M059J (cell line): ENCODE data around the gene CPD. TPM values are rescaled to one million over a fixed set of nuclear protein-coding genes. Genes with fewer than 3 reads are reported as not detected.
A peak's percentile ranks its signal among the peaks of the same experiment; 100 is the strongest.

Experiments
- DNase-seq: peaks from one replicate; pipeline ENCODE4 v3.0.0-alpha.2; 2012; ENCODE audit warnings: low read depth
- total RNA-seq: library from RNA; depleted of rRNA; stranded (reverse); fragments of >200 nt; shearing (Covaris generic); gene quantifications from 2 replicates; pipeline ENCODE4 v1.2.3, GENCODE V29; 2014

The CPD gene
- total RNA-seq, 1 experiment from 2014 or later = 52.3 TPM

DNA sequence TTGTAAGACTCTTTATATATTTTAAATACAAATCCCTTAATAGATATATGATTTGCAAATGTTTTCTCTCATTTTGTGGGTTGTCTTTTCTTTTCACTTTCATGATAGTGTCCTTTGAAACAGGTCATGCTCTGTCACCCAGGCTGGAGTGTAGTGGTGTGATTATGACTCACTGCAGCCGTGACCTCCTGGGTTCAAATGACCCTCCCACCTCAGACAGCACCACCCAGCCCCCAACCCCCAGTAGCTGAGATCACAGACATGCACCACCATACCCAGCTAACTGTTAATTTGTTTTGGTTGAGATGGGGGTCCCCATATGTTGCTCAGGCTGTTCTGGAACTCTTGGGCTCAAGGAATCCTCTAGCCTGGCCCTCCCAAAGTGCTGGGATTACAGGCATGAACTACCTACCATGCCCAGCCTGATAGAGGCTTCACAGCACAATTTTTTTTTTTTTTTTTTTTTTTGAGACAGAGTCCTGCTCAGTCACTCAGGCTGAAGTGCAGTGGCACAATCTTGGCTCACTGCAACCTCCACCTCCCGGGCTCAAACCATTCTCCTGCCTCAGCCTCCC is 26.4 kb upstream of the CPD start:
- peak; percentile 11 for DNase-seq

DNA sequence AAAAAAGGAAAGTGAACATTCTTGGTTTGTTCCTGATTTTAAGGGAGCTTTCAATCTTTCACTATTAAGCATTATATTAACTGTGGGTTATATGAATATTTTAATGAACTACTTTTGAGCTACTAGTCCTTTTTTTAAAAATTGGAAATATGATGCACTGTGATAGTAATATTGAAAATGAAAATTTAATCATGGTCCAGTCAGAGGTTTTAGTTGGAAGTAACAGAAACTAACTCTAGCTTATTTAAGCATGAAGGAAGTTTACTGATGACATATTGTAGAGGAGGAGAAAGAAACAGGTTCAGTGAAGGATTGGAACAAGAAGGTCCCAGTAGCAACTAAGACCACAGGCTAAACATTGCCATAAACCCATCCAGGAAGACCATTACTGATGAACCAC is 24.0 kb upstream of the CPD start:
- no peak for DNase-seq

DNA sequence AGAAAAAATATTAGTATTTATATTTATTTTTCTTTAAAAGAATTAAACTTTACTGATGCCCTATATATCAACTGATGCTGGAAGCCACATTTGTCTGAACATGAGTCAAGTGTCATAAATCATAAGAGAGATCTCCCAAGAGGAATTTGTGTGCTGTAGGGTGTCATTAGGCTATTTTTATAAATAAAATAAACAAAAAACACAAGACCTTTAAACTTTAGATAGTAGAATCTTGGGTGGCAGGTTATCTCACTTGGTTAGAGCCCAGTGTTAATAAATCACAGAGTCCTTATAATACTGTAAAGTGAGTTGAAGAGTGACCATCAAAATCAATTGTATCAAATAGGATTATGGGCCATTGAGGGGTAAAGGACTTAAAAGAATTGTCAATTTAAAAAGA is 21.3 kb upstream of the CPD start:
- DNase-seq = peak; percentile 21

DNA sequence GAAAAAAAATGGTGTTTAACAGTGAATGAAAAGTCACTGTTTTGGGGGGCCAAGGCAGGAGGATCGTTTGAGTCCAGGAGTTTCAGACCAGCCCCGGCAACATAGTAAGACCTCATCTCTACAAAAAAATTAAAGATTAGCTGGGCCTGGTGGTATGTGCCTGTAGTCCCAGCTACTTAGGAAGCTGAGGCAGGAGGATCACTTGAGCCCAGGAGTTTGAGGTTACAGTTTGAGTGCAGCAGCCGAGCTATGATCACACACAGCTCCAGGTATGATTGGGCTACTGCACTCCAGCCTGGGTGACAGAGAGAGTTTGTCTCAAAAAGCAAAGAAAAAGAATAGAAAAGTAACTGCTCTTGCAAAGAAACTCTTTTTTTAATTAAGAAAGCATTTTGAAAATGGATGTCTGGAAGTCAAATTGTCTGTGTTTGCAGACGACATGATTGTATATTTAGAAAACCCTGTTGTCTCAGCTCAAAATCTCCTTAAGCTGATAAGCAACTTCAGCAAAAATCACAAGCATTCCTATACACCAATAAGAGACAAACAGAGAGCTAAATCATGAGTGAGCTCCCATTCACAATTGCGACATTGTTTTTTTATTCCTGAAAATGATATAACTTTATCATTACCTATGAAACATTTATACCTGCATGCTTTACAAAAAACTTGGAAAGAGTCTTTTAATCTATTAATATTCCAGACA is 20.5 kb upstream of the CPD start:
- no peak for DNase-seq

DNA sequence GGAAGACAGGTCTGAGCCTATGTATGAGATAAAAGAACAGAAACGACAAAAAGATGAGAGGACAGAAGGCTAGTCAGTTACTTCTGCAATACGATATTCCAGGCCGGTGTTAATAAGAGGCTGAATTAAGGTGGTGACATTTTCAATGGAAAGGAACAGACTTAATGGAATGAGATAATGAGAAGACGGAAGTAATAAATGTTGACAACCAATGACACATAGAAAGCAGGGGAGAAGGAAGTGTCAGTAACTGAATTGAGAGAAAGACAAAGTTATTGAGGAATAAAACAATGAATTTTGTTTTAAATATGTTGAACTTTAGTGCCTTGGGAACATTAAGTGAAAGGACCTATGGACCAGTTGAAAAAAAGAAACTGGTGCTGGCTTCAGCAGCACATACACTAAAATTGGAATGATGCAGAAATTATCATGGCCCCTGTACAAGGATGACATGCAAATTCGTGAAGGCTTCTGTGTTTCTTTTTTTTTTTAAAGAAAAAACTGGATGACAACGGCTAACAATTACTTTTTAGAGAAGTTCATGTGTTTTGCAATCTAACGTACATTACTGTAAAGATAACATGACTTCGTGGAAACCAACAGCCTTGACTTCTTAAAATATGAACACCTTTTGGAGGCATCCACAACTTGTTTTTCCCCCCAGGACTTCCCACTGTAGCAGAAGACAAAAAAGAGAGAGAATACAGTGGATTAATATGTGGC is 18.5 kb upstream of the CPD start:
- no peak for DNase-seq

DNA sequence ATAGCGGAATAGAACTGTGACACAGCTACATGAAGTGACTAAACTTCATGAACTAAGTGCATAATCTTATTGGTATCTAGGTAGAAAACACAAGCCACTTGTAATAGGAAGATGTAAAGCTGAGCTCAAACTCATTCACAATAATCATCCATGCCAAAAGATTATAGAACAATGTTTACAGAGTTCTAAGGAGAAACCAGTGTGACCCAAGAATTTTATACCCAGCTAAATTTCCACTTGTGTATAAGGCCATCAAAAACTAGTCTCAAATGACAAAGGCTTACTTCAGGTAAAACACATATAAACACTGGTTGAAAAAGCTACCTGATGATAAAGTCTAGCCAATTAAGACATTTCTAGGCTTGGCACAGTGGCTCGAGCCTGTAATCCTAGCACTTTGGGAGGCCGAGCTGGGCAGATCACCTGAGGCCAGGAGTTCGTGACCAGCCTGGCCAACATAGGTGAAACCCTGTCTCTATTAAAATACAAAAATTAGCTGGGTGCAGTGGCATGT is 16.9 kb upstream of the CPD start:
- no peak for DNase-seq

DNA sequence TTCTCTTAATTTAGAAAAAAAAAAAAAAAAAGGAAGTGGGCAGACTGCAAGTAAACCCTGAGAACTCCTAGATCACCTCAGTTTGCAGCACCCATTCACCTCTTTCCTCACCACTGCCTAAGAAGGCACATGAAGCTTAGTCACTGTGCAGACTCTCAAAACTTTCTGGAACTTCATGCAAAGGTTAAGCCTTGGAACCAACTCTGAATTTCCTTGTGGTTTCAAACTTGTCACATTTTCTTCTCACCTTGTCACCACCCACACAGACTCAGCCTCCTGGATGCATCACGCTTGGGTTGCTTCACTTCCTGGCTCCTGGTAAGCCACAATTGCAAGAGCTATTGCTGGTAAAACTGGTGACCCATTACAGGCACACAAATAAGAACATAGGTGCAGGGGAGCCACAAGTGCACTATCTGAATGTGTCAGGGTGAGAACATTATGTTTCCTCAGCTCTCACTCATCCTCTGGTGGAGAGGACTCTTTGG is 15.0 kb upstream of the CPD start:
- DNase-seq = peak; percentile 92

DNA sequence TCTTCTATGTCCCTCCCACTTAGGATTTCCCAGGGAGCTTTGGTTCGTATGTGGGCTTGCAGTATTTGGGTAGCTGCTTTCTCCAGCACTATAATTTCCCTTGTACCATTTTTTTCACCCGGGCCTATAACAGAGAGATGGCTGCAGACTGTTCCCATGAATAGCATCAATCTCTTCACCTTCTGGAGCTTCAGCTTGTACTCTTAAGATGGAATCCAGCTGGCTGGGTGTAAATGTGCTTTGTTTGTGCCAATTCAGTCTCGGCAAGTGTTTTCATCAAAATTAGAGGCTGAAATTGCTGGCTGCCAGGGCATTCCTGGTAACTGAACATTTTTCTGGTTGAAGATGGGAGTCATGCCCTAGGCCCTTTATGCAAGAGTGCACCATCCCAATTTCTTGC is 12.2 kb upstream of the CPD start:
- DNase-seq = no peak

DNA sequence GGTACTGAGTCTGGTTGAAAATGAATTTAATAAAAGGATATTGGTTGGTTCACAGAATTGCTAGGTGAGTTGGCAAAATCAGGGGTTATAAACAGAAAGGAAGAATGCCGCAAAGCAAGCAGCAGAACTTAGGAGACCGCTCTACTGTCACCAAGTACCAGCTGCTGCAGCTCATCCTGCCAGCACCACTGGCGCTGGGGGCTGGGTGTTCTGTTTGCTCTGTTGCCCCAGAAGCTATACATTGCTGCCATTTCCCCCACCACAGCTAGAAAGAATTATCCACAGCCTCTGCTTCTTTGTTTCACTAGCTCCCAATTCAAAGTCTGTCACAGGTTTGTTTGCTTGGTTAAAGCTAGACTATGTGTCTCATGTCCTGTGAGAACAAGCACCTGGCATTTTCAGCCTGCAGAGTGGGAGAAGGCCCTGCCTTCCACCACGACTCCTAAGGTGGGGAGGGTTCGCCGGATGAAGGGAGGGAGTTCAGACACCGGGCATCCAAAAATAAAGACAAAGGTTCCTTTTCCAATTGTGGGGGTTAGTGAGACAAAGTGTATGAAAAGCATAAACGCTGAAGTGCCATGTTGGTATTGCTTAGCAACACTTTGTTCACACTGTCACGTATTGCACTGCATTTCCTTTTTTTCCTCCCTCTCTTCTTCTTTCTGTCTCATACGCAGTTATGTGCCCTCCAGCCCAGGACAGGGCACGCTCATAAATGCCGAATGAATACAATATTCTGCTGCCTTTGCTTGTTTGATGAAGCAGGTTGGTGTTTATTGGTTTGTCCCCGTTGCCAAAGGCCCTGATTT is 9.6 kb upstream of the CPD start:
- no peak for DNase-seq

DNA sequence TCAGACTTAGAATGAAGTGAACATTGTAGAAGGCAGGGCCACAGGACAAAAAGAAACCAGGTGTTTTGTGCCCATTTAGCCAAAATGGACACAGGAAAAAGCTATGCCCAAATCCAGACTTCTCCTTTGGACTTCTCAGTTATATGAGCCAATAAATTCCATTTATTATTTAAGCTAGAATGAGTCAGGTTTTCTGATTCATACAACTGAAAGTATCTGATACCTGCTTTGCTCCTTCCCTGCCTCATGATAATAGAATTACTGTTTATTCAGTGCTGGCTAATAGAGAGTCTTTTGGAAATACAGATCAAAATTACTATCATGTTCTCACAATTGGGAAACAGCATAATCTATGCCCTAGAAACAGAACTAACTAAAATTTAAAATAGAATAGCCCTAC is 8.7 kb upstream of the CPD start:
- DNase-seq = peak; percentile 41

DNA sequence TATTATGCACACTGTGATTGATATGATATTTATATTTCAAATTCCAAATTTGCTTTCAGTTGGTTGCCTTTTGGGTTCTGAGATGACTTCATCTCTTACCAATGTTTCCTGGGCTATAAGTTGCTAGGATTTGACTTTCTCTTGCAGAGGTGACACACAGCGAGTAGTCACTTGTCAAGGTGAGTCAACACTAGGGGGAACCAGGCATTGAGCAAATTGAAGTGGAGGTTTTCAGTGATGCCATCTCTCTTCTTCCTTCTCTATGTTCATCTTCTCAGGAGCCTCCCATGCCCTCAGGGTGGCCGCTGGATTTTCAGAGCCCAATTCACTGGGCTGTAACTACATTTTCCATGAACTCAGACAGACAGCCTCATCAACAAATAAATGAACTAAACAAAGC is 6.0 kb upstream of the CPD start:
- peak; percentile 78 for DNase-seq

DNA sequence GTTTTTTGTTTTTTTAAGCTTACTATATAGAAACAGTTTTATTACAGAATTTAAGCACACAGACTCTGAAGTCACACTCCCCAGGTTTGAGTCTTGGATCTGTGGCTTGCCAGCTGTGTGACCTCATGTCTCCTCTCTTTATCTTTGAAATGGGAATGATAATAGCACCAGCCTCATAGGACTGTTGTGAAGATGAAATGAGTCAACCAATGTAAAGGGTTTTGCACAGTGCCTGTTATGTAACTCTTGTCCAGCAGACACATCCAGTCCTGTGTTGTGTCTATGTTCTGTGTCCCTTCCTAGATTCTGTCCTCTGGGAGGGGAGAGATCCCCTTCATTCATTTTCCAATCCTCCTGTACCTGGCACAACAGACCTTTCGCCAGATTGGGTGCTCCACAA is 3.1 kb upstream of the CPD start:
- no peak for DNase-seq

DNA sequence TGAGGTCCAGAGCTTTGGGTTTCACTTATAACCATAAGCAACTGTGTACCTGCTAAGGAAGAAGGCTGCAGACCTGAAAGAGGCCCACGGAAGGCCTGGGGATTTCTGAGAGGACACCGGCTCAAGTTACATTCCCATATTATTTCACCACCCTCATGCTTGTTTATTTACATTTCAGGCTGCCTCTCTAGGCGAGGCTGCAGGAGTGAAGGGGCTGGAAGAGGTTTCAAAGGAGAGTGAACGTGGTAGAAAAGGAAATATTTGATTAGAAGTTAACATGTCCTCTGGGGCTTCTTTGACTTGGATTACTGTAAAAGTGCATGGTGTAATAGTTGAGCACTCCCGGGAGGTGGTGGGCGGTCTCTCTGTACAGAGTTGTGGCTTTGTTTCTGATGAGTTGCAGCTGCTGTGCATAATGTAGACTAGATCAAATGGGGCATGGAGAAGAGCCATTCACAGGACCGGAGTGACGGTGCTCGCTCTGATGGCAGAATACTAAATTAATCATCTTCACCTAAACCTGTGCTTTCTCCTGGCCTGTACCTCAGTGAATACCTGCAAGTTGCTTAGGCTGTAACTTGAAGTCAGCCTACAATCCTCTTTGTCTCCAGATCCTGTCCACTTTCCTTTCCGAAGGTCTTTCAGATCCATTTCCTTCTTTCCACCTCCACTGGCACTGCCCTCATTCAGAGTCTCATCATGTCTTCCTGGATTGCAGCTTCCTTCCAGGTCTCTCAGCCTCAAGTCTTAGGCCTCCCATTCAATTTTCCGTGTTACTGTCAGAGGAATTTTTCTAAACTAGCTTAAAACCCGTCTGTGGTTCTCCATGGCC is 1.9 kb upstream of the CPD start:
- DNase-seq = peak; percentile 47

DNA sequence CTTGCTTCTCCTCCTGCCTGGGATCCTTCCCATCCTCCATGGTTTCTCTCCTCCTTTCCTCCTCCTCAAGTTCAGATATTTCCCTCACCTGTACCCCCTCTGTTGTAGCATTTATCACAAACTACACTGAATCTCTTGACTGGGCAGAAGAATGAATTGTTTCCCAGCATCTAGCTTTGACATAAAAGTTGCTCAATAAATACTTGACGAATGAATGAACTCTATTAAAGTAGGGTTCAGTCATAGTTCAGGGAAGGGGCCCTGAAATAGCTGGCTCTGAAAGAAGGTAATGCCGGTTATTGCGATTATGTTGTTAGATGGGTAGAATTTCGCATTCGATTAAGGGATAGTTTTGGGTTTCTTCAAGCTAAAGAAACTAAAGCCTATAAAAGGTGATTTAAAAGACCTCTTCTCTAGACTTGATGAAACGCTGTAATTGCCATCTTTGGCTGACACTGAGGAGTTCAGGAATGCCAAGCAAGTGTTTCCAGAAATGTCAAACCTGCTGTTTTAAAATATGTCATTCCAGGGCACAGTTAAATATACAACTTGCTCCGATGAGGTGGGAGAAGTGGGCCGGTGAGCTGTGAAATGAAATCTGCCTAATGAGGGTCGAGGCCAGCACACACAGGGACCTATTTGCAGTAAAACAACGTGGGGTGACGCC is 1.0 kb upstream of the CPD start:
- no peak for DNase-seq

DNA sequence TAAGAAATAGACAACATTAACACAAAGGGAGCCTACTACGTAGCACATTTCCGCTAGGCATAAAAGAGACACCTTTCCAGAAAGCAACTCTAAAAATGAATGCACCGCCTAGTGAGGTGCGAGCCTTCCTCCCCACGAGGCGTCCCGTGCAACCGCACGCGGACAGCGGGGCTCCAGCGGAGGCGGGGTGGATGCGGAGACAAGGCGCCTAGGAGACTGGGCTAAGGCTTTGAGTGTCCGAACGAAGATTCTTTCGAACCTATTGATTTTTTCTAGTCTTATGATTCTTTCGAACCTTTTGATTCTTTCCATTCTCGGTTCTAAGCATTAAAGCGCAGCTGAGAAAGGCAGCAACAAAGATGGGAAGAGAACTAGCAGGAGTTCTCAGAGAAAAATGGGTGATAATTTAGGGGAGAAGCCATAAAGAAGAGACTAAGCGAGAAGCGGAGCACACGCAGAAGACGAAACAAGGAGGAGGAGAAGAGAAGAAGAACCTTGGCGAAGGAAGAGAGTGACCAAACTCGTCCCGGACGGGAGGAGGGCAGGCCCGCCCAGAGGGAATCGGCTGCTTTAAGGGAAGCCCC is 394 bp upstream of the CPD start:
- DNase-seq = no peak

DNA sequence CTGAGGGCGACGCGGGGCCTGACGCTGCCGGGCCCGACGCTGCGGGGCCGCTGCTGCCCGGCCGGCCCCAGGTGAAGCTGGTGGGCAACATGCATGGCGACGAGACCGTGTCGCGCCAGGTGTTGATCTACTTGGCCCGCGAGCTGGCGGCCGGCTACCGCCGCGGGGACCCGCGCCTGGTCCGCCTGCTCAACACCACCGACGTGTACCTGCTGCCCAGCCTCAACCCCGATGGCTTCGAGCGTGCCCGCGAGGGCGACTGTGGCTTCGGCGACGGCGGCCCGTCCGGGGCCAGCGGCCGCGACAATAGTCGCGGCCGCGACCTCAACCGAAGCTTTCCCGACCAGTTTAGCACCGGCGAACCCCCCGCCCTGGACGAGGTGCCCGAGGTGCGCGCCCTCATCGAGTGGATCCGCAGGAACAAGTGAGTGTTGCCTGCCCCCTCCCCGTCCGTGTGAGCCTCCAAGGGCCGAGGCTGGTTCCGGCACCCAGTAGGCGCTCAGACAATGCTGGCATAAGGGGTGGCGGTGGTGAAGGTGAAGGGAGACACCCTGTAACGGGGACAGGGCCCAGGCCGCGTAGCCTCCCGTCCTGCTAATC is 676 bp downstream of the CPD start:
- no peak for DNase-seq

DNA sequence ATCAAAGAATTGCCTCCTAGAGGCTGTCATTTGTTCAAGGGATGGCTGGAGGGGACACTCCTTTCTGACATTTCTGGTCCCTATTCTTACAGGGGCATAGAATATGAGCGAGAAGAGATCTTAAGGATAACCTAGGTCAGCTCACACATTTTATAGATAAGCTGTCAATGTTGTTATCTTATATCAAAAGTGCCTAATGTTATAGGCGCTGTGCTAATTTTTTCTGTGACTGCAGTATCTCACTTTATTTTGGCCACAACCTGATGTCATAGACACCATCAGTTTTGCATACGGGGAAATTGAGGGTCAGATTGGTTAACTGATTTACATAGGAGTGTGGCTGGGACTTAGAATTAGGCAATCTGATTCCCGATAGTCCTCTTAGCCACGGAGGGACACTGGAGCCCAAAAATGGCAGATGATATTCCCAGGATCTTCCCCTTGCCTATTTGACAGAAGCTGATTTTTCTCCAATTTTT is 1.2 kb downstream of the CPD start:
- DNase-seq = peak; percentile 18

DNA sequence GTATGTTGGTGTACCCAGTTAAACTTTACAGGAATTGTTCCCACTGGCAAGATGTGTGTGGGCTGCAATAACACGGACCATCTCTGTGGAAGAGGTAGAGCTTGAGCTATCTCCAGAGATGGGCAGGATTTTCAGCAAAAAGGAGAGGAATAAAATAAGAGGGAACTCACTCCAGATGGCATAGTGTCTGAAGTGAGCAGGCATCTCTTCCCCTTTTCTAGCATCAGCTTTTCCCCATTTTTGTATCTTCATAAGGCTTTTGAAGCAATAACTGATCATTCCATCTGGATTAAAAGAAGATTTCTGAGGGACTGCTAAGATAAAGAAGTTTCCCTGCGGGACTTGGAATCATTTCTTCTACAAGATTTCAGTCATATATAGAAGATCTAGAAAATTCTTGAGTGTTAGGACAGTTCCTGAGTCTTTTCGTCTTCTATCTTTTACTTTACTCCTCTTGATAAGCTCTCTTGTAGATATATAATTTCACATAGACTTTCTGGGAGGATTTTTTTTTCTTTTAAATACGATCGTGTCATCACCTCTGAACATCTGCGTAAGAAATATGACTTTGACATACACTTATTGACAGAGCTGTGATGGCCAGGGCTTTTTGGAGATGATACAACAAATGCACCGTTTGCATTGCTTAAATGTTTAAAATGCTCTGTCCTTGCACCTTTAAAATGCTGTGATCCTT is 2.1 kb downstream of the CPD start:
- DNase-seq = no peak

DNA sequence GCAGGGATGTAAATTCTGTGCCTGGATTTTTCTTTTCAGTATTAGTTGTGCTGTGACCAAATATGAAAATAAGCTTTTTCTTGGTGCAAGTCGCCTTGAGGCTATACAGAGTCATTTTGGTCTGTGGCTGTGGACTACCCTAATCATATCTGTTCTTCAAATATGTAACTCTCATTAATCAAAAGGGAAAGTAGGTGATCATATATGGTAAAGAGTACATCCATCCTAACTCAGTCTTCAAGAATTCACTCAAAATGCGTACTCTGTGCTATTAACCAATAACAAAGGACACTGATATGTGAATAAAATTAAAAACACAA is 2.6 kb downstream of the CPD start:
- no peak for DNase-seq
